GM18498 (cell line): ENCODE data around the gene SGPP1.
A peak's percentile ranks its signal among the peaks of the same experiment; 100 is the strongest.
"Not testable (repeated sequence)": the region's sequence is repeated elsewhere in the genome, so short reads cannot be mapped to it uniquely, and the experiment has no call there.

Experiments
- ATAC-seq: cut with Tn5 transposase; IDR thresholded peaks from one replicate; pipeline ENCODE4 v1.9.1; 2021; ENCODE audit warnings: mild to moderate bottlenecking, moderate library complexity; ENCODE audit not compliant: unreplicated experiment

SGPP1 gene

GRCh38 chr14:63727736-63728728 is at the start of gene SGPP1:
SGPP1 (minus strand) TSS chr14:63728065; CDS start chr14:63727944, 121 bp downstream.
- peak; percentile 84 for ATAC-seq

- ATAC-seq = no peak
These were observed 49.2 kb upstream of the SGPP1 start for GRCh38 chr14:63777024-63777423.

- ATAC-seq = peak; percentile 55
These were observed 45.6 kb upstream of the SGPP1 start for GRCh38 chr14:63773504-63773903.

- ATAC-seq = no peak
These were observed 42.4 kb upstream of the SGPP1 start for GRCh38 chr14:63770187-63770807.

- no peak for ATAC-seq
These were observed 38.7 kb upstream of the SGPP1 start for GRCh38 chr14:63766611-63767010.

- ATAC-seq = no peak
These were observed 36.8 kb upstream of the SGPP1 start for GRCh38 chr14:63764620-63765139.

- no peak for ATAC-seq
These were observed 36.2 kb upstream of the SGPP1 start for GRCh38 chr14:63764103-63764502.

- no peak for ATAC-seq
These were observed 33.7 kb upstream of the SGPP1 start for GRCh38 chr14:63761351-63762117.

GRCh38 chr14:63760014-63760413 is 32.1 kb upstream of the SGPP1 start:
- peak; percentile 77 for ATAC-seq

GRCh38 chr14:63759456-63759855 is 31.6 kb upstream of the SGPP1 start:
- peak; percentile 82 for ATAC-seq

GRCh38 chr14:63757211-63757610 is 29.3 kb upstream of the SGPP1 start:
- ATAC-seq = no peak

GRCh38 chr14:63752449-63753169 is 24.7 kb upstream of the SGPP1 start:
- no peak for ATAC-seq

- ATAC-seq = not testable (repeated sequence)
These were observed 23.2 kb upstream of the SGPP1 start for GRCh38 chr14:63751076-63751475.

- peak; percentile 28 for ATAC-seq
These were observed 20.0 kb upstream of the SGPP1 start for GRCh38 chr14:63747846-63748245.

- peak; percentile 77 for ATAC-seq
These were observed 18.1 kb upstream of the SGPP1 start for GRCh38 chr14:63745858-63746425.

- ATAC-seq = no peak
These were observed 17.4 kb upstream of the SGPP1 start for GRCh38 chr14:63745272-63745671.

GRCh38 chr14:63737582-63738006 is 9.7 kb upstream of the SGPP1 start:
- ATAC-seq = peak; percentile 94

GRCh38 chr14:63735720-63736119 is 7.9 kb upstream of the SGPP1 start:
- no peak for ATAC-seq

GRCh38 chr14:63730659-63731058 is 2.8 kb upstream of the SGPP1 start:
- ATAC-seq = no peak

- ATAC-seq = peak; percentile 41
These were observed 582 bp downstream of the SGPP1 start for GRCh38 chr14:63727231-63727735.
